Neural cell (in vitro differentiated cells): Measurements from ENCODE around the gene RUNDC3A. TPM values are rescaled to one million over a fixed set of nuclear protein-coding genes. Genes with fewer than 3 reads are reported as not detected.

Experiments
- H2AFZ ChIP-seq: fragments of 200-600, 300-800 bp; sonication (generic), shearing (Covaris generic); 2 replicates; pipeline ENCODE4 v1.6.0; 2014; ENCODE audit warnings: low read depth, mild to moderate bottlenecking, antibody characterized with exemption, low read length, moderate library complexity
- H3F3A ChIP-seq: fragments of 200-600 bp; shearing (Covaris generic); 2 replicates; pipeline ENCODE4 v1.6.1; 2016; ENCODE audit warnings: mild to moderate bottlenecking, moderate library complexity, mixed read lengths, antibody characterized with exemption, low read length; ENCODE audit not compliant: insufficient read depth, poor library complexity, severe bottlenecking
- H3K27ac ChIP-seq: fragments of 200-600, 300-800 bp; sonication (generic), shearing (Covaris generic); 2 replicates; pipeline ENCODE4 v1.5.1; 2014; ENCODE audit warnings: mild to moderate bottlenecking, low read length, moderate library complexity
- H3K27me3 ChIP-seq: fragments of 300-800, 200-600 bp; sonication (generic), shearing (Covaris generic); 2 replicates; pipeline ENCODE4 v1.6.0; 2014; ENCODE audit warnings: mild to moderate bottlenecking, low read depth, low read length, moderate library complexity; ENCODE audit not compliant: insufficient read depth
- H3K36me3 ChIP-seq: fragments of 300-800, 200-600 bp; sonication (generic), shearing (Covaris generic); 2 replicates; pipeline ENCODE4 v1.5.1; 2014; ENCODE audit warnings: mild to moderate bottlenecking, antibody characterized with exemption, low read length, moderate library complexity; ENCODE audit not compliant: insufficient read depth
- H3K4me2 ChIP-seq: fragments of 300-800, 200-600 bp; sonication (generic), shearing (Covaris generic); 2 replicates; pipeline ENCODE4 v1.6.0; 2014; ENCODE audit warnings: mild to moderate bottlenecking, low read length
- H3K4me3 ChIP-seq: fragments of 300-800, 200-600 bp; sonication (generic), shearing (Covaris generic); 2 replicates; pipeline ENCODE4 v1.5.1; 2014; ENCODE audit warnings: mild to moderate bottlenecking, low read length, moderate library complexity
- H3K79me2 ChIP-seq: fragments of 200-600 bp; shearing (Covaris generic); replicated peaks from 2 replicates; pipeline ENCODE4 v1.6.0; 2014; ENCODE audit warnings: mild to moderate bottlenecking, low read length, moderate library complexity; ENCODE audit not compliant: insufficient read depth
- H3K9ac ChIP-seq: fragments of 300-800, 200-600 bp; sonication (generic), shearing (Covaris generic); 2 replicates; pipeline ENCODE4 v1.6.1; 2016; ENCODE audit warnings: mild to moderate bottlenecking, low read length, mixed read lengths
- H3K9me2 ChIP-seq: fragments of 200-600 bp; shearing (Covaris generic); 2 replicates; pipeline ENCODE4 v1.6.1; 2016; ENCODE audit warnings: mild to moderate bottlenecking, low read length, mixed read lengths; ENCODE audit not compliant: insufficient read depth
- H3K9me3 ChIP-seq: fragments of 200-600, 300-800 bp; sonication (generic), shearing (Covaris generic); 2 replicates; pipeline ENCODE4 v1.6.1; 2016; ENCODE audit warnings: mild to moderate bottlenecking, mixed run types, low read length, moderate library complexity, mixed read lengths
- H4K20me1 ChIP-seq: fragments of 200-600 bp; shearing (Covaris generic); 2 replicates; pipeline ENCODE4 v1.6.1; 2016; ENCODE audit warnings: mild to moderate bottlenecking, mixed run types; ENCODE audit not compliant: insufficient read depth
- CTCF ChIP-seq: fragments of 450-650 bp; IDR thresholded peaks from 2 replicates; pipeline ENCODE4 v1.5.1; 2014; ENCODE audit warnings: antibody characterized with exemption, mild to moderate bottlenecking, moderate library complexity; ENCODE audit not compliant: poor library complexity, severe bottlenecking
- EP300 ChIP-seq: fragments of 450-650 bp; conservative IDR thresholded peaks from 2 replicates; pipeline ENCODE4 v1.6.1; 2014; ENCODE audit warnings: antibody characterized with exemption, mild to moderate bottlenecking, moderate library complexity; ENCODE audit not compliant: poor library complexity, severe bottlenecking
- EZH2 ChIP-seq: fragments of 200-600, 300-800 bp; shearing (Covaris generic), sonication (generic); IDR thresholded peaks from 2 replicates; pipeline ENCODE4 v1.6.1; 2014; ENCODE audit warnings: antibody characterized with exemption, low read length, borderline replicate concordance, mild to moderate bottlenecking; ENCODE audit not compliant: insufficient read depth, poor library complexity, severe bottlenecking
- MXI1 ChIP-seq: fragments of 450-650 bp; conservative IDR thresholded peaks from 2 replicates; pipeline ENCODE4 v1.6.1; 2014; ENCODE audit warnings: antibody characterized with exemption, mild to moderate bottlenecking; ENCODE audit not compliant: poor library complexity, severe bottlenecking
- POLR2AphosphoS5 ChIP-seq: IDR thresholded peaks from 2 replicates; pipeline ENCODE4 v1.6.1; 2012
- RAD21 ChIP-seq: fragments of 450-650 bp; conservative IDR thresholded peaks from 2 replicates; pipeline ENCODE4 v1.6.1; 2014; ENCODE audit warnings: antibody characterized with exemption, mild to moderate bottlenecking, moderate library complexity
- REST ChIP-seq: IDR thresholded peaks from 2 replicates; pipeline ENCODE4 v1.6.1; 2012; ENCODE audit warnings: borderline replicate concordance
- SMC3 ChIP-seq: fragments of 450-650 bp; conservative IDR thresholded peaks from 2 replicates; pipeline ENCODE4 v1.6.1; 2014; ENCODE audit warnings: antibody characterized with exemption, mild to moderate bottlenecking, moderate library complexity; ENCODE audit not compliant: poor library complexity
- TAF1 ChIP-seq: IDR thresholded peaks from 2 replicates; pipeline ENCODE4 v1.6.1; 2012; ENCODE audit warnings: low read depth
- polyA plus RNA-seq: library from polyadenylated mRNA; depleted of rRNA; stranded (reverse); fragments of >200 nt; gene quantifications from 2 replicates; pipeline ENCODE4 v1.2.3, GENCODE V29; 2014

The RUNDC3A gene
- polyA plus RNA-seq, 1 donor from 2014 or later: 279 TPM

GRCh38 chr17:44281570-44281969, 26.8 kb upstream of the RUNDC3A start:
- Histone ChIP-seq H3K36me3 (no peaks in the 10 kb centered on the region), H3K9me2 (no peaks in the 10 kb centered on the region), H3K27ac (no peak overlapping the region), H3K9ac (no peak overlapping the region), H3K4me2 (no peak overlapping the region), H4K20me1 (no peaks in the 10 kb centered on the region), H3F3A (no peaks in the 10 kb centered on the region), H3K27me3 (no peaks in the 10 kb centered on the region), H3K4me3 (no peak overlapping the region), H3K79me2 (no peaks in the 10 kb centered on the region), H3K9me3 (no peaks in the 10 kb centered on the region), H2AFZ (no peak overlapping the region)
- TF ChIP-seq SMC3 (no peak), EP300 (no peak), REST (no peak), RAD21 (no peak), MXI1 (no peak), EZH2 (no peak), POLR2AphosphoS5 (no peak), TAF1 (no peak), CTCF (no peak)

DNA sequence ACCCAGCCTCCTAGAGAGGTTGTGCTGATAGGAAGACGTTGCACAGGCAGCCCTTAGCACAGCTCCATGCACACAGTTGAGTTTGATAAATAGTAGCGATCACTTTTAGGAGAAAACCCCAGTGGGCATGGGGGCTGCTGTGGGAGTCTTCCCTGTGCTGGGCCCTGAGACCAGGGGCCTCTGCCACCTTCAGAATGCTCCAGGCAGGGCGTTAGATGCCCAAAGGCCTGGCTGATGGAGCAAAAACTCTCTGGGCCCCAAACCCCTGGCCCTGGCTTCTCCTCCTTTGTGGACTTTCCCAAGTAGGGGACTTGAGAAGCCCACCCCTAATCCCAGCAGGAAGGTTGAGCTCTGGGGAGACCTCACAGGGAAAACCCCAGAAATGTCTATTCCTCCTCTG, 26.1 kb upstream of the RUNDC3A start:
- H3K27ac ChIP-seq: no peak overlapping the region
- H2AFZ ChIP-seq: no peak overlapping the region
- TF ChIP-seq EP300: no peak
- no peak for TF ChIP-seq EZH2
- no peak for TF ChIP-seq REST
- TF ChIP-seq CTCF: no peak
- TF ChIP-seq SMC3: no peak
- TF ChIP-seq POLR2AphosphoS5: no peak
- H3K27me3 ChIP-seq: no peaks in the 10 kb centered on the region
- H3K4me2 ChIP-seq: no peak overlapping the region
- H4K20me1 ChIP-seq: no peaks in the 10 kb centered on the region
- no peaks in the 10 kb centered on the region for H3F3A ChIP-seq
- H3K9me2 ChIP-seq: no peaks in the 10 kb centered on the region
- H3K79me2 ChIP-seq: no peaks in the 10 kb centered on the region
- no peak overlapping the region for H3K4me3 ChIP-seq
- H3K9ac ChIP-seq: no peak overlapping the region
- H3K9me3 ChIP-seq: no peaks in the 10 kb centered on the region
- no peaks in the 10 kb centered on the region for H3K36me3 ChIP-seq
